ENCODE data around the gene ZNF283.
A peak's percentile ranks its signal among the peaks of the same experiment; 100 is the strongest.

Gene ZNF283

GRCh38 chr19:43826787-43827754 lies at the start of gene ZNF283:
Gene ZNF283 (plus strand): TSS chr19:43827321. CDS start chr19:43833505, 6,184 bp downstream.
- peak; percentile 77 for DNase-seq

- peak; percentile 83 for DNase-seq
These were observed 48.5 kb upstream of the ZNF283 start for GRCh38 chr19:43778651-43779050.

GRCh38 chr19:43779147-43779819 lies 47.8 kb upstream of the ZNF283 start:
- DNase-seq, result no peak

GRCh38 chr19:43779820-43780219 lies 47.3 kb upstream of the ZNF283 start:
- no peak for DNase-seq

- DNase-seq, result no peak
These were observed 46.2 kb upstream of the ZNF283 start, which contains the start of gene KCNN4 for GRCh38 chr19:43780706-43781525. Gene KCNN4 (minus strand): TSS chr19:43780973. CDS start chr19:43780861, 112 bp downstream.

GRCh38 chr19:43781630-43782310 lies 45.4 kb upstream of the ZNF283 start:
- DNase-seq, result no peak

GRCh38 chr19:43782311-43782660 lies 44.8 kb upstream of the ZNF283 start:
- DNase-seq, result no peak

- DNase-seq, result no peak
These were observed 44.4 kb upstream of the ZNF283 start for GRCh38 chr19:43782689-43783231.

- DNase-seq, result no peak
These were observed 43.5 kb upstream of the ZNF283 start for GRCh38 chr19:43783636-43784035.

- DNase-seq, result no peak
These were observed 42.7 kb upstream of the ZNF283 start for GRCh38 chr19:43784241-43784980.

- no peak for DNase-seq
These were observed 41.9 kb upstream of the ZNF283 start for GRCh38 chr19:43784981-43785808.

GRCh38 chr19:43786665-43787064 lies 40.5 kb upstream of the ZNF283 start:
- no peak for DNase-seq

- DNase-seq, result no peak
These were observed 38.1 kb upstream of the ZNF283 start for GRCh38 chr19:43789029-43789428.

GRCh38 chr19:43790587-43790986 lies 36.5 kb upstream of the ZNF283 start:
- DNase-seq, result no peak

- DNase-seq, result no peak
These were observed 30.0 kb upstream of the ZNF283 start for GRCh38 chr19:43797118-43797517.

- no peak for DNase-seq
These were observed 29.6 kb upstream of the ZNF283 start for GRCh38 chr19:43797556-43797955.

GRCh38 chr19:43798026-43798545 lies 29.0 kb upstream of the ZNF283 start:
- no peak for DNase-seq

- peak; percentile 37 for DNase-seq
These were observed 28.3 kb upstream of the ZNF283 start for GRCh38 chr19:43798546-43799409.

GRCh38 chr19:43799502-43800142 lies 27.5 kb upstream of the ZNF283 start:
- DNase-seq, result no peak
